HUDEP-2 (cell line): ENCODE data around the gene MRPL11.
"Not testable (repeated sequence)": the region's sequence is repeated elsewhere in the genome, so short reads cannot be mapped to it uniquely, and the experiment has no call there.

Experiments
- DNase-seq, 76 experiments: peaks; one replicate each; lab custom pipeline; 2025; ENCODE audit not compliant: unreplicated experiment in 76 of 76; lab: John Stamatoyannopoulos, UW

The MRPL11 gene

DNA sequence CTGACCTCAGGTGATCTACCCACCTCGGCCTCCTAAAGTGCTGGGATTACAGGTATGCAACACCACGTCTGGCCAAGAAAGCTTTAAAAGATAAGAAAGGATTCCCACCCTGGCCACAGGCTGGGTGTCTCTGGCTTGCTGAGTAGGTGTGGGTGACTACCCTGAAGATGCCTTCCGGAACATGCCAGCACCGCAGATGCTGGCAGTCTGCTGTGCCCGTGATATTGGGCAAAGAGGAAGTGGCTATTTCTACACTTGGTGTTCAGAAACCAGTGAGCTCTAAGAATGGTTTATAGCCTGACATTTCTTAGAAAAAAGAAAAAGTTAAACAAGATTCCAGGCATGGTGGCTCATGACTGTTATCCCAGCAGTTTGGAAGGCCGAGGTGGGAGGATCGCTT, 6.1 kb downstream of the MRPL11 start:
- no peak for DNase-seq

DNA sequence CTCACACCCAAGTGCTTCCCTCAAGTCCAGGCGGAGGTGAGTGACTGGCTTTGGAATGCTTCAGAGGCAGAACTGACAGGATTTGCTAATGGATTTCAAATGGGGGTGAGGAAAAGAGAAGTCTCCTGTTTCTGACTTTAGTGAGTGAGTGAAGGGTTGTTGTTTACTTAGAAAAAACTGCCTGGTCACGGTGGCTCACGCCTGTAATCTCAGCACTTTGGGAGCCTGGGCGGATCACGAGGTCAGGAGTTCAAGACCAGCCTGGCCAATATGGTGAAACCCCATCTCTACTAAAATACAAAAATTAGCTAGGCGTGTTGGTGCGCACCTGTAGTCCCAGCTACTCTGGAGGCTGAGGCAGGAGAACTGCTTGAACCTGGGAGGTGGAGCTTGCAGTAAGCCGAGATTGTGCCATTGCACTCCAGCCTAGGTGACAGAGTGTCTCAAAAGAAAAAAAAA, 6.7 kb downstream of the MRPL11 start:
- not testable (repeated sequence) for DNase-seq

DNA sequence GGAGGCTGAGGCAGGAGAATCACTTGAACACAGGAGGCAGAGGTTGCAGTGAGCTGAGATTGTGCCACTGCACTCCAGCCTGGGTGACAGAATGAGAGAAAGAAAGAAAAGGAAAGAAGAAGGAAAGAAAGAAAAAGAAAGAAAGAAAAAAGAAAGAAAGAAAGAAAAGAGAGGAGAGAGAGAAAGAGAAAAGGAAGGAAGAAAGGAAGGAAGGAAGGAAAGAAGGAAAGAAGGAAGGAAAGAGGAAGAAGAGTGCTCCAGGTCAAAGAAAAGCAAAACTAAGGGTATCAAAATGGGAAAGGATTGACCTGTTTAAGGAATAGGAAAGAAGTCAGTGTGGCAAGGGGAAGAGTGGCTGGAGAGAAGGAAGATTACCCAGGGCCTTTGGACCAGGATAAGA, 7.4 kb downstream of the MRPL11 start:
- not testable (repeated sequence) for DNase-seq

GRCh38 chr11:66429983-66430602, 8.6 kb downstream of the MRPL11 start:
- DNase-seq, result peak in 59 of 76 experiments; percentile 2 to 69 (median 33)

DNA sequence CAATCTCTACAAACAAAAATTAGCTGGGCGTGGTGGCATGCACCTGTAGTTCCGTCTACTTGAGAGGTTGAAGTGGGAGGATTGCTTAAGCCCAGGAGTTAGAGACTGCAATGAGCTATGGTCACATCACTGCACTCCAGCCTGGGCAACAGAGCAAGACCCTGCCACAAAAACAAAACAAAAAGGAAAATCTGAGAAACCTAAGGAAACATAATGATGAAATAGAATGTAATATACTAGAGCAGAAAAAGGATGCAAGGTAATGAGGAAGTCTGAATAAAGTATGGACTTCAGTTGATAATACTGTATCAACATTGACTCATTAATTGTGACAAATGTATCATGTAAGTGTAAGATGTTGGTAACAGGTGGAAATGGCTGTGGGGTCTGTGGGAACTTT, 9.7 kb downstream of the MRPL11 start:
- DNase-seq, result no peak

DNA sequence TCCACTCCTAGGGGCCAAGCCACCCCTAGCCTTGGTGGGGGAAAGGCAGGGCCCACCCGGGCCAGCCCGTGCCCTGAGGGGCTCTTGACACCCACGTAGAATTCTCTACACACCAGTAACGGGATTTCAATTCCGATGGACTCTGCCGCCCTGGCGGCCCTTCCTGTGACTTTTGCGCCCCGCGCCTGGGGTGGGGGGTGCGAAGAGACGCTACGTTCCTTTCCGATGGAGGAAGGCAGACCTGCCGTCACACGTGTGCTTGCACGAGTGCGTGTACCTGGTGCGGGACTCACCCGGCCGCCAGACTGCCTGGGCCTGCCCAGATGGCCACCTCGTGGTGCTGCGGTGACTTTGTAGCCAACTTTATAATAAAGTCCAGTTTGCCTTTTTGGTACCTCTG, 12.3 kb downstream of the MRPL11 start:
- DNase-seq, result no peak

- peak in 62 of 76 experiments; percentile 8 to 77 (median 50) for DNase-seq
Measured at GRCh38 chr11:66421492-66422205, 17.0 kb downstream of the MRPL11 start.

DNA sequence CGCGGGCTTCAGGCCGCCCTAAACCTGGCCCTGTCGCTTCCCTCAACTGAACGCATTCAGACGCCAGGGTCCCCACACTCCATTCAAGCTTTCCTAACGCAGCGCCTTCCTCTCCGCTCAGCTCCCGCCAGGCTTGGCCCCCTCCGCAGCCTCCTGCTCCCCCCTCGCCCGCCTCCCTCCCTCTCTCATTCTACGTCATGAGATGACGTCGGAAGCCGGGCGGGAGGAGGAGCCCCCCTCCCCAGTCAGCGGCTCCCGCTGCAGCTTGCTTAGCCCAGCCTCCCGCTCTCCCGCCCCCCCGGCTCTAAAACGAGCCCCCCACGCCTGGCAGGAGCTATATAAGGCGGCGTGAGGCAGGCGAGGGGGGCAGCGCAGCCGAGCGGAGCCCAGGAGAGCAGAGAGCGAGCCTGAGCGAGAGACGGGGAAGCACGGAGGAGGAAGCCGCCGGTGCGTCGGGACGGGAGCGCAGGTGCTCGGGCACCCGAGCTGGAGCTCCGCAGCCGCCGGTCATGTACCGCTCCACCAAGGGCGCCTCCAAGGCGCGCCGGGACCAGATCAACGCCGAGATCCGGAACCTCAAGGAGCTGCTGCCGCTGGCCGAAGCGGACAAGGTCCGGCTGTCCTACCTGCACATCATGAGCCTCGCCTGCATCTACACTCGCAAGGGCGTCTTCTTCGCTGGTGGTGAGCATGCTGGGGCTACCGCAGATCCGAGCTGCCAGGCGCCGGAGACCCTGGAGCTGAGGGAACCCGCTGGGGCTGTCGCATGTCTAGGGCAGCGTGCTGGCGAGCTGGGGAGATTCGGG, 17.8 kb downstream of the MRPL11 start, which contains the start of gene NPAS4:
Gene NPAS4 (plus strand): TSS at position 365 of the 806 bp plus-strand sequence. CDS start 145 bp downstream, at position 510.
- DNase-seq, result no peak

- DNase-seq, result no peak
Measured at GRCh38 chr11:66419825-66420224, 18.8 kb downstream of the MRPL11 start.

DNA sequence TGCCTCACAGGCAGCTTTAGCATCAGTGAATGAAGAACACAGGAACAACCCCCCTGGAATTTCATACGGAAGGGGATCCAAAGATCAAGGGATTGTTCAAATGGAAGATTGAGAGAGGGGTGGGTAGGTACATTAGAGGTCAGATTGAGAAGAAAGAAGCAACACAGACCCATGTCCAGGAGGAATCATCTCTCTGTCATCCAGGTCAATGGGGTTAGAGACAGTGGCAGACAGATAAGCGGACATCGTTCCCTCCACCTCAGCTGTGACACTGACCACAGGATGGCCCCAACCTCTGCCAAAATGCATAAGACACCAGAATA, 19.7 kb downstream of the MRPL11 start:
- DNase-seq, result no peak

DNA sequence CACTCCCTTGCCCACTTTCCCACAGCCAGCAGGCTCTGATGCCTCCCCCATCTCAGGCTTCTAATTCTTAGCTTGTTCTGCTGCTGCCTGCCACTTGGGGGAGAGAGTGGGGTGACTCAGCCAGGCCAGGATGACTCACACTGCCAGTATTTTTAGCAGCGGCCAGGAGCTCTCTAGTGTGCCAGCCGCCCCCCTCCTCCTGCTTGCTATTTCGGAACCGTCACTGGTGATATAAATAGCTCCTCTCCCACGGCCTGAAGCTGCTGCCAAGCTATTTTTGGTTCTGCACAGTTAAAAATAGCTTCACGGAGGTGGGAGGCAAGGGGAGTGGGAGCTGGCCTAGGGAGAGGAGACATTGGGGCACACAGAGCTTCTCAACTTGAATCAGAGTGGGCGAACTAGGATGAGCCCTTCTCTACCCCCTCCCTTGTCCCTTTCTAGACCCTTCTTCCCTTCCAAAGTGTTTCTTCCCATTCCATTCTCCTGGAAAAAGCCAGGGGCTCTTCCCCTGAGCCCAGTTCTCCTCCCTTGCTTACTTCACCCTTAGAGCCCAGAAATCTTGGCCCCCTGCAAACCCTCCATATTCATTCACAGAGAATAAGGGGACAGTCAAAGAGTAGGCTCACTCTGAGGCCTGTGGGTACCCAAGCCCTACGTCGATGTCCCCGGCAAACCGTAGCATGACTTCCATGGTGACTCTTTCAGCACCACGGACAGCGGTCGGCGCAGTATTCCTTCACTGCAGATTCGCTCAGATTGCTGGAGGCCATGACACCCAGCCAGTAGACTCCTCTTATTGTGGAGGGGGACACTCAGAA, 20.3 kb downstream of the MRPL11 start:
- peak in 59 of 76 experiments; percentile 4 to 69 (median 39) for DNase-seq

DNA sequence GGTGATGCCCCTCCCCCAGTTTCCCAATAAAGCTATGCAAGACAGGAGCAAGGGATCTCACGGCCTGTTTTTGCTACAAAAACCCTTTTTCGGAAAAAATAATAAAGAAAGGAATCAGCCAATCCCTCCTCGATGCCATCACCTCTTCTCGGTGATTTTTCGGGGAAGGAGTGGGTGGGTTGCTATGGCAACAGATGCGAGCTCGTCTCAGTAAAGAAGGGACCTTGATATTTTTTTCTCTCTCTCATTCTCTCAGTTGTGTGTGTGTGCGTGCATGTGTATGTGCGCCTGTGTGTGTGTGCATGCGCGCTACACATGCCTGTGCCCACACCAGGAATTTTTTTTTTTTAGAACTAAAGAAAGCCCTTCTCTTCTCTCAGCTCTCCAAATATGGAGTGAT, 21.6 kb downstream of the MRPL11 start:
- DNase-seq, result no peak

GRCh38 chr11:66415423-66415822, 23.2 kb downstream of the MRPL11 start:
- no peak for DNase-seq

DNA sequence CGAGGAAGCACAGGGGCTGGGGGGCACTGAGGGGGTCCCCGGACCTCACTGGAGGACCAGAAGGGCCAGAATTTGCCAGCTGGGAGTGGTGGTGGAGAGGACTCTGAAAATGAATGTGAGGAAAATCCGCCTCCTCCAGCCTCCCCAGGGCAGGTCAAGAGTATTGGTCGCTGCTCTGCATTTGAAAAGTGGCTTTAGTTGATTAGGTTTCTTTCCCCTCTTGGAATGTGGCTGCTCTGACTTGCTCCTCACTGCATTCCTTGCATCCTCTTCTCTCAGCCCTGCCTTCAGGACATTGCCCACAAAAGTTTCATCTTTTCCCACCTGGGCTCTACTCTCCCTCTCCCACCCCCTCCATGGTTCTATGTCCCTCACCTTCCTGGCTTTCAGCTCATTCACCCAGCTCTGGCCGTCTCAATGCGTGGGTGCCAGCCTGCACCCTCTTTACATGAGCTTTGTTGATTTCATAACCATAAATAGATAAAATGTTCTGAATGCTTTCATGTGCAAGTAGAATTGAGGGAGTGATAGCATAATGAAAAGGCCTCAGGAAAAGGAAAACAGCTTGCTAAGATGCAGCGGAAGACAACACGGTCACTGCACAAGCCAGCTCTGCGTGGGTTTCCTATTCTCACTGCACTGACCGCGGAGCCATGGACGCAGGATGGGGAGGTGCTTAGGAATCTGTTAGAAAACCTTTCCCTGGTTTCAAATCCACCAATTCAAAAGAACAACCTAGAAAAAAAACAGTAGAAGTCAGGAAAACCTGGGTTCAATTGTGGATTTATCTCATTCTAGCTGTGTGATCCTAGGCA, 24.3 kb downstream of the MRPL11 start:
- DNase-seq, result no peak

DNA sequence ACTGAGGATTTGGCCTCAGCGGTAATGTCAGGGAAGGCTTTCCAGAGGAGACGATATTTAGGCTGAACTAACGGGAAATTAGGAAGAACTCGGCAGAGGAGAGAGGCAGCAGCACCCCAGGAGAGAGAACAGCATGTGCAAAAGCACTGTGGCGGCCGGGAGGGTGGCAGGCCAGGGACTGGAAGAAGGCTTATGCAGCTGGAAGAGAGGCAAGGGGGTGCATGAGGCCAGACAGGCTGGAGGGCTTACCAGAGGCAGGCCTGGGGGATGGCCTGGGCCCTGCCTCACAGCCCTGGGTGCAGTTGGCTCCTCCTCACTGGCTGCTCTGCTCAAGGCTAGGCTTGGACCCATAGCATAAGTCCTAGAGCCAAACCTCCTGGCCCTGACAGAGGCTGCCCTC, 25.5 kb downstream of the MRPL11 start:
- DNase-seq, result peak in 9 of 76 experiments; percentile 11 to 63 (median 43)

GRCh38 chr11:66412110-66412509, 26.5 kb downstream of the MRPL11 start:
- DNase-seq, result no peak

DNA sequence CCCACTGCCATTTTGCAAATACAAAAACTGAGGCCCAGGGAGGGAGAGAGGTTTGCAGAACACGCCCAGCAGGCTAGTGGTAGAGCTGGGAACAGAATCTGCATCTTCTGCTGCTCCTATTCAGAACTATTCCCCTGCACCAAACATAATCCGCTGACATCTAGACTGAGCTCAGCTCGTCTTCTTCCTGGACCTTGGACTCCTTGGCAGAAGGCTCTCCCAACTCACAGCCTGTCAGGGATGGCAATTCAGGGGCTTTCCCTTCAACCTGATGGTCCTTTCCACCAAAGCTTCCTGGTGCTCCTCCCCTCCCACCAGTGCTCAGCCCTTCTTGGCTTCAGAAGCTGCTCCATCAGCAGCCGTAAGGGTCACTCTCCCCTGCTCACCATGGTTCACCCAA, 27.3 kb downstream of the MRPL11 start:
- no peak for DNase-seq

GRCh38 chr11:66410191-66410590, 28.5 kb downstream of the MRPL11 start:
- no peak for DNase-seq

DNA sequence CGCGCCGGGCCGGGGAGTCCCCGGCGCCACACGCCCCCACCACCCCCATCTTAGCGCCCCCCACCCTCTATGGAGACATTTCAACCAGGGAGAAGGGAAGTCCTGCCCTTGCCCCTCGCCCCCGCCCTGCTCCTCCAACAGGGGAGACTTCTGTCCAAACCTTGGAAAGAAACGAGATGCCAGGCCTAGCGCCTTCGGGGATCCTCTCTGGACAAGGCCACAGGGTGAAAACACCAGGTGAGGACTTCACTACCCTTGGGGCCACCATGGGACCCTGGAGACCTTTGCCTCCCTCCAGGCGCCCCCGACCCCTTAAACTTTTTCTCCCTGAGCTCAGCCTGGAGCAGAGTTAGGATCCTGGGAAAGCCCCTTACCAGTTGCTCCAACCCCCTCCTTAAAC, 29.4 kb downstream of the MRPL11 start:
- no peak for DNase-seq
